Kidney (tissue), 14 donors: ENCODE data around the gene SDHC. TPM values are rescaled to one million over a fixed set of nuclear protein-coding genes. Genes with fewer than 3 reads are reported as not detected.
A peak's percentile ranks its signal among the peaks of the same experiment; 100 is the strongest.

Experiments
- DNase-seq, 5 donors: peaks; one replicate each; pipeline ENCODE4 v3.0.0-alpha.2; 2013 to 2020
- FAIRE-seq: peaks from 2 replicates; lab custom pipeline; 2012; peaks lifted over from hg19 to GRCh38; lab: Jason Lieb, UNC
- H3K27ac ChIP-seq, 2 donors: one replicate each; pipeline ENCODE4 v1.7.0; 2013; ENCODE audit warnings: low read depth in 2 of 2, low read length in 2 of 2, inconsistent platforms in 1 of 2
- H3K27me3 ChIP-seq: one replicate; pipeline ENCODE4 v1.7.1; 2013; ENCODE audit warnings: low read length, inconsistent platforms; ENCODE audit not compliant: control insufficient read depth, insufficient read depth
- H3K36me3 ChIP-seq, 3 donors: one replicate each; pipeline versions ENCODE4 v1.7.0 to v1.7.1; 2013; ENCODE audit warnings: low read length in 3 of 3, control low read depth in 1 of 3, inconsistent platforms in 1 of 3; ENCODE audit not compliant: insufficient read depth in 3 of 3, control insufficient read depth in 2 of 3
- H3K4me1 ChIP-seq, 3 donors: one replicate each; pipeline versions ENCODE4 v1.7.0 to v1.7.1; 2013; ENCODE audit warnings: low read length in 3 of 3, inconsistent platforms in 1 of 3, low read depth in 1 of 3; ENCODE audit not compliant: control insufficient read depth in 2 of 3, insufficient read depth in 2 of 3
- H3K4me3 ChIP-seq, 3 donors: one replicate each; pipeline versions ENCODE4 v1.7.0 to v1.8.1; 2013; ENCODE audit warnings: low read length in 3 of 3, control low read depth in 1 of 3, inconsistent platforms in 1 of 3
- H3K9ac ChIP-seq, 3 donors: one replicate each; pipeline versions ENCODE4 v1.7.0 to v1.7.1; 2013; ENCODE audit warnings: low read length in 3 of 3, control low read depth in 1 of 3, inconsistent platforms in 1 of 3
- H3K9me3 ChIP-seq, 3 donors: one replicate each; pipeline versions ENCODE4 v1.7.0 to v1.7.1; 2013; ENCODE audit warnings: low read length in 3 of 3, control low read depth in 1 of 3, inconsistent platforms in 1 of 3; ENCODE audit not compliant: control insufficient read depth in 2 of 3, insufficient read depth in 1 of 3
- intact Hi-C: fragments of 100-400 bp; cut with DNase I; formaldehyde crosslinking; loops from one replicate; pipeline ENCODE4 v1.11.1; 2022
- polyA plus RNA-seq: library from polyadenylated mRNA; stranded (reverse); fragments of 350-450 nt; fragmentation: Illumina TruSeq; extraction: RNeasy Lipid Tissue Mini Kit (QIAGEN cat#74804); gene quantifications from one replicate; pipeline ENCODE4 v1.2.3, GENCODE V29; 2014; ENCODE audit warnings: low read depth, low replicate concordance; ENCODE audit not compliant: insufficient read depth
- total RNA-seq: library from RNA; stranded (reverse); fragmentation: NEBNext Ultra II Directional; extraction: Animal tissue kit (Norgen Biotek cat#: 25700); gene quantifications from one replicate; pipeline ENCODE4 v1.2.1, GENCODE V29; 2021
- TF ChIP-seq, protein P1 (sequence below): IDR thresholded peaks from 3 replicates; pipeline ENCODE4 v1.5.1; 2012; ENCODE audit warnings: mild to moderate bottlenecking, moderate library complexity, borderline replicate concordance; ENCODE audit not compliant: insufficient read depth; ENCODE audit errors: extremely low read depth
- donor health status: control.
- donor health status: control.
- donor health status: control.
- donor health status: control.
- donor health status: control.
- donor health status: DM: yes; HTN: yes; CAD: no.
- donor health status: Normal renal cell carcinoma (clear cell type).

SDHC gene
- total and polyA plus RNA-seq, 2 donors from 2014 or later, result 209 to 390 TPM

DNA sequence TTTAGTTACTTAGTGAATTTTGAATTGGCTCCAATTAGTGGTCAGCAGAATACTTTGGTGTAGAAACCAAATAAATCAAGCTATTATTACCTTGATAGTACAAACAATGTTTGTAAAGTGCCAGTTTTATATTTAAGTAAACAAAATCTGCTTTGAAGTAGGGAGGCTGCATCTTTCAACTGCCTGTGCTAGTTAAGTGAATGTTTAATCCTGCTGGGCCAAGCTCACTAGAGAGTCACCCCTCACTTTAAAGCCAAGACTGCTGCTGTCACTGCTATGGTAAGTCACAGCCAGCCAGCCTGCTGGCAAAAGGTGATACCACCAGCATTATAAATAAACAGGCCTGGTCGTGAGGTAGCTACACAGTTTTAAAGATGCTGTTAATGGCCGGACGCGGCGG, 63.8 kb downstream of the SDHC start:
- intact Hi-C loops, result loop anchor here (10.0 kb wide), 1 partner anchor 163 kb away; the partner anchor contains the start of gene FCER1G

DNA sequence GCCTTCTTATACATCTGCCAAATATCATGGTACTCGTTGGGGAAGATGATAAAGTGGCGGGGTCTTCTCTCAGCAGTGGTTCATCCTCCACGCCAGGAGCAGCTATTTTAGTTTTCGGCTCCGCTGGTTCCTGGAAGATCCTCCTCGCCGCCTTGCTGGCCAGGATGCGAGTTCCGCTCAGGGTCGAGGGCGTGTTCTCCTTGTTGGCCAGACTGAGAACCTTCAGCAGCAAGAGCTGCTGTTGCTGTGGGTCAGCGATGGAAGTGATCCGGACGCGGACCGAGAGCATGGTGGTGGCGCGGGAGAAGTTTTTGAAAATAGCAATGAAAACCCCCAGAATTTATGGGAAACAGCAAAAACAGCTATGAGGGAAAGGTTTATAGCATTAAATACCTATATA, 64.9 kb downstream of the SDHC start:
- peak overlapping the region in 1 of 3 donors; percentile 47 for H3K4me3 ChIP-seq
- no peak for FAIRE-seq
- no peaks in the 10 kb centered on the region for H3K9me3 ChIP-seq
- H3K27me3 ChIP-seq, result no peaks in the 10 kb centered on the region
- intact Hi-C loops, result loop anchor here (10.0 kb wide), 1 partner anchor 164 kb away; the partner anchor contains the start of gene FCER1G
- peak in 3 of 5 donors; percentile 42 to 85 (median 72) for DNase-seq
- no peaks in the 10 kb centered on the region for H3K4me1 ChIP-seq
- no peak overlapping the region for H3K27ac ChIP-seq
- no peaks in the 10 kb centered on the region for H3K36me3 ChIP-seq
- H3K9ac ChIP-seq, result no peak overlapping the region
- TF ChIP-seq, protein P1, sequence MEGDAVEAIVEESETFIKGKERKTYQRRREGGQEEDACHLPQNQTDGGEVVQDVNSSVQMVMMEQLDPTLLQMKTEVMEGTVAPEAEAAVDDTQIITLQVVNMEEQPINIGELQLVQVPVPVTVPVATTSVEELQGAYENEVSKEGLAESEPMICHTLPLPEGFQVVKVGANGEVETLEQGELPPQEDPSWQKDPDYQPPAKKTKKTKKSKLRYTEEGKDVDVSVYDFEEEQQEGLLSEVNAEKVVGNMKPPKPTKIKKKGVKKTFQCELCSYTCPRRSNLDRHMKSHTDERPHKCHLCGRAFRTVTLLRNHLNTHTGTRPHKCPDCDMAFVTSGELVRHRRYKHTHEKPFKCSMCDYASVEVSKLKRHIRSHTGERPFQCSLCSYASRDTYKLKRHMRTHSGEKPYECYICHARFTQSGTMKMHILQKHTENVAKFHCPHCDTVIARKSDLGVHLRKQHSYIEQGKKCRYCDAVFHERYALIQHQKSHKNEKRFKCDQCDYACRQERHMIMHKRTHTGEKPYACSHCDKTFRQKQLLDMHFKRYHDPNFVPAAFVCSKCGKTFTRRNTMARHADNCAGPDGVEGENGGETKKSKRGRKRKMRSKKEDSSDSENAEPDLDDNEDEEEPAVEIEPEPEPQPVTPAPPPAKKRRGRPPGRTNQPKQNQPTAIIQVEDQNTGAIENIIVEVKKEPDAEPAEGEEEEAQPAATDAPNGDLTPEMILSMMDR, result no peak

More for the DNA sequence above, 63.8 kb downstream of the SDHC start:
- no peaks in the 10 kb centered on the region for H3K36me3 ChIP-seq
- H3K27ac ChIP-seq, result no peak overlapping the region
- FAIRE-seq (no peak), DNase-seq (no peak)
- H3K9ac ChIP-seq, result no peak overlapping the region
- no peak overlapping the region for H3K4me3 ChIP-seq
- TF ChIP-seq, protein P1, result no peak
- H3K4me1 ChIP-seq, result no peaks in the 10 kb centered on the region
- no peaks in the 10 kb centered on the region for H3K27me3 ChIP-seq
- no peaks in the 10 kb centered on the region for H3K9me3 ChIP-seq

DNA sequence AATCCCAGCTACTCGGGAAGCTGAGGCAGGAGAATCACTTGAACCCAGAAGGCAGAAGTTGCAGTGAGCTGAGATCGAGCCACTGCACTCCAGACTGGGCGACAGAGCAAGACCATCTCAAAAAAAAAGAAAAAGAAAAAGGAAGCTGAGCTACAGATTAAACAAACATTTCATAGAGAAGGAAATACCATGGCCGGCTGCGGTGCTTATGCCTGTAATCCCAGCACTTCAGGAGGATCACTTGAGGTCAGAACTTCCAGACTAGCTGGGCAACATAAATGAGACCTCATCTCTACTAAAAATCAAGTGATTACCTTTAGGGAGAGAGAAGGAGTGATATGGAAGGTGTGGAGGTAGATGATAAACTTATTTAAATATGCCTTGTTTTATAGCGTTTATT, 67.5 kb downstream of the SDHC start:
- H3K27me3 ChIP-seq, result no peaks in the 10 kb centered on the region
- TF ChIP-seq, protein P1, result no peak
- H3K27ac ChIP-seq, result no peak overlapping the region
- FAIRE-seq, result no peak
- H3K9me3 ChIP-seq, result no peaks in the 10 kb centered on the region
- no peak for DNase-seq
- intact Hi-C loops, result no loop called here
- no peak overlapping the region for H3K9ac ChIP-seq
- H3K4me1 ChIP-seq, result no peaks in the 10 kb centered on the region
- H3K36me3 ChIP-seq, result no peaks in the 10 kb centered on the region
- H3K4me3 ChIP-seq, result no peak overlapping the region
